Stimulated activated CD4-positive, alpha-beta T cell treated with anti-CD3 and anti-CD28 coated beads, Interleukin-1b, Interleukin-23, amount 100 ng/mL, for 4 hours (primary cell): Measurements from ENCODE around the gene GATB.
A peak's percentile ranks its signal among the peaks of the same experiment; 100 is the strongest.

Experiments
- DNase-seq, 2 donors: peaks; one replicate each; pipeline ENCODE4 v3.0.0-alpha.2; 2020; ENCODE audit warnings: low read depth in 2 of 2

GATB gene, protein sequence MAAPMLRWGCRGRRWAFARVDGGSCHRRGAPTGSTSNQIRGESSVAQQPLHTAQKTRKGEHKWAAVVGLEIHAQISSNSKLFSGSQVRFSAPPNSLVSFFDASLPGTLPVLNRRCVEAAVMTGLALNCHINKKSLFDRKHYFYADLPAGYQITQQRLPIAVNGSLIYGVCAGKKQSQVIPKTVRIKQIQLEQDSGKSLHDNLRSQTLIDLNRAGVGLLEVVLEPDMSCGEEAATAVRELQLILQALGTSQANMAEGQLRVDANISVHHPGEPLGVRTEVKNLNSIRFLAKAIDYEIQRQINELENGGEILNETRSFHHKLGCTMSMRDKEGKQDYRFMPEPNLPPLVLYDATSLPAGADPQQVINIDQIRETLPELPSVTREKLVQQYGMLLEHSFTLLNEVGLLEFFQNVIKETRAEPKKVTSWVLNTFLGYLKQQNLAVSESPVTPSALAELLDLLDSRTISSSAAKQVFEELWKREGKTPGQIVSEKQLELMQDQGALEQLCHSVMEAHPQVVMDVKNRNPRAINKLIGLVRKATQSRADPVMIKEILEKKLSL

GRCh38 chr4:151760712-151761661 lies at the start of gene GATB:
GATB (minus strand) TSS chr4:151761007; CDS start chr4:151760982, 25 bp downstream.
- DNase-seq = peak; percentile 71 to 85

DNA sequence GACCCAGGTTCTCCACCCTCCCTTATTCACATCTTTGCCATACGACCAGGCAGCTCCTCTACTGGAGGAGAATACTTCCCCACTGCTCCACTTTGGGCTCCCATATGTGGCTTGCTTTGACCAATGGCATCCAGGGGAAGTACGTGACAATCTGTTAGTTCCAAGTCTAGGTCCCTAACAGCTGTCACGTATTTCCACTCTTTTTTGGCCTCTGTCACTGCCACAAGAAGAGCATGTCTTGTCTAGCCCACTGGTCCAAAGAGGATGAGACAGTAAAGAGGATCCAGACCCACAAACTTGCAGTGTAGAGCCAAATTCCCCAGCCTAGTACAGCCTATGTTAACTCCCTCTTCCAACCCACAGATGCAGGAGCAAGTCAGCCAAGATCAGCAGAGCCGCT lies 49.7 kb upstream of the GATB start:
- DNase-seq = no peak

DNA sequence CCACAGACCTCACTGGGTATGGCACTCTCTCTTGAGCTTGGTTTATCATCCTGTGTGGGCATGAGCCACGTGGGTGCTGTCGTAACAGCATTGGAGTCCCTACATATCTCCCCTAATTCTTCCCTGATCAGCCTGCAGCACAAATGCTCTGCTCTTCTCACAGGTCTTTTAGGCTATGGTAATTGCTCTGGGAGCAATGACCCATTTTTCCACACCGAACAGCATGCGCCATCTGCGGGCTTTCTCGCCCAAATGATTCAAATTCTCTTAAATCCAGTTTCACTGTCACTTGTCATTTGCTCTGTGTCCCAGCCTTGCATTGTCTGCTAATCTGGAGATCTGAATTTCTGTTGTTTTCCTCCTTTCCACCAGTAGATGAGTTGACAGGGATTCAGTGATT lies 48.9 kb upstream of the GATB start:
- DNase-seq = no peak

DNA sequence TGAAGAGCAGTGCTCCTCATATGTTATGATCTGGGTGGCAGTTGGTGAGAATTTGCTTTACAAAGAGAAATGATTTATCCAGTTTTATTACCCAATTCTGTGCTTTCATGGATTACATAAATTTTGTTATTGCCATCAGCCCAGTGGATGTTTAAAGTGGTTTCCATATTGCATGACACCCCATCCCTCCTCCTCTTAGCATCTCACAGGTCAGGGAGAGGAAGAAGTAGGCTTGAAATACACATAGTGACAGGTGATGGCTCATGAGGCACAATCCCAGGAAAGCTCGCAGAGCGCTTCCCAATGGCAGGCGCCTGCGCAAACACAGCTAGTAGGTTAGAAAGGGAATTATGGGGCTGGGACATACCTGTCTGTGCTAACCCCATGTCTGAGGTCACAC lies 47.7 kb upstream of the GATB start:
- no peak for DNase-seq

- DNase-seq = no peak
Measured at GRCh38 chr4:151808120-151808529, 47.3 kb upstream of the GATB start.

GRCh38 chr4:151807220-151807619 lies 46.4 kb upstream of the GATB start:
- DNase-seq = no peak

GRCh38 chr4:151806511-151806927 lies 45.7 kb upstream of the GATB start:
- DNase-seq = no peak

DNA sequence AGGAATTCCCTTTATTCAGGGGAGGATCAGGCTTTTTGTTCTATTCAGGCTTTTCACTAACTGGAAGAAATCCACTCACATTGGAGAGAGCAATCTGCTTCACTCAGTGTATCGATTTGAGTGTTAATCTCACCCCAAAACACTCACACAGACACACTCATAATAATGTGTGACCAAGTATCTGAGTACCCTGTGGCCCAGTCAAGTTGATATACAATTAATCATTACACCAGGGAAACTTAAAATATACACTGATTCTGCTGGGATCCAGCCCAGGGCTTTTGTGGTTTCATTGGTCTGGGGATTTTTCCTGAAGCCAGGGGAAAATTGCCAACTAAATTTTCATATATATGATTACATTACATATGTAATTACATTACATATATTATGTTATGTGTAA lies 44.0 kb upstream of the GATB start:
- DNase-seq = no peak

DNA sequence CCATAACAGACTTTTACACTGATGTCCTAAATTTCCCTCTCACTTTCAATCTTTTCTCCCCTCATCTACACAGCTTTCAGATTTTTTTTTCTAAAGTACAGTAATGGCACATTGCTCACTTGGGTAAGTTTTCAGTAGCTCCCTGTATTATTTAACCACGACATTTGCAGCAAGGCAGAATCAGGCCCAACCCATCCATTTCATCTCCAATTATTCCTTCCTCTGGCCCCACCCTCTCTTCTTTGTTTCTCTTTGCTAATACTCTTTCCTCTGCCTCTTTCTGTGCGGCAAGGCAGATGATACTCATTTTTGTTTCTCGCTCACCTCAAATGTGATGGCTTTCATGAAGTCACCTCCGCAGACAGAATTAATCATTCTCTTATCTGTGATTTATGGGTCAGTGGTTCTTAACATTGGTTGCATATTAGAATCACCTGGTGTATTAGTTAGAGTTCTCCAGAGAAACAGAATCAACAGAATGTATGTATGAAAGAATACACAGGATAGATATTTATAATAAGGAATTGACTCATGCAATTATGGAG lies 43.4 kb upstream of the GATB start:
- DNase-seq = no peak

DNA sequence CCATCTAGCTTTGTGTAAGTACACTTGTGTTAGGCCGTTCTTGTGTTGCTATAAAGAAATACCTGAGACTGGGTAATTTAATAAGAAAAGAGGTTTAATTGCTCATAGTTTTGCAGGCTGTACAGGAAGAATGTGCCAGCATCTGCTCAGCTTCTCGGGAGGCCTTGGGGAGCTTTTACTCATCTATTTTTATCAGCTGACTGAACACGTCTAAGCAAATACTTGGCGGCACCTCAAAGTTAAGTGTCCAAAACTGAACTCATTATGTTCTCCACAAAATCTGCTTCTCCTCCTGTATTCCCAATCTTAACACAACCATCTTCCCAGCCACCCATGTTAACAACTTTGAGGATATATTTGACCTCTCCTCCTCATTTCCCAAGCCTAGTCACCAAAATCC lies 42.4 kb upstream of the GATB start:
- DNase-seq = no peak

- DNase-seq = peak; percentile 56 to 57
Measured at GRCh38 chr4:151801547-151802516, 41.0 kb upstream of the GATB start.

- DNase-seq = no peak
Measured at GRCh38 chr4:151799417-151800012, 38.7 kb upstream of the GATB start.

GRCh38 chr4:151798678-151799416 lies 38.0 kb upstream of the GATB start:
- no peak for DNase-seq

DNA sequence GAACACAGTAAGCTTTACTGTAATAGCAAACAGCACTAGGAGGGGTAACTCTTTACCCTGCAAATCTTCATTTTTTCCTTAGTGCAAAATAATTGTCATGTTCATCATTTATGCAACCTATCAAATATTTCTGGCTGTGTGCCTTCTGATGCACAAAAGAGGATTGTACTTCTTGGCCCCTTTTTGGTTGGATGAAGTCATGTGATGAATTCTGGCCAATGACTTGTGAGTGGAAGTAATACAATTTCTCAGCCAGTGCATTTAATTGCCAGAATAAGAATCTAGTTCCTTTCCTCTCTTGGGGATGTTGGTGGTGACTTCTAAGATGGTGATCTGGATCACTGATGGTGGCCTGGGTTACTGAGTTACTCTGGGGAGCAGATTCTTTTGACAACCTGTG lies 37.0 kb upstream of the GATB start:
- no peak for DNase-seq

GRCh38 chr4:151797131-151797530 lies 36.3 kb upstream of the GATB start:
- DNase-seq = no peak

DNA sequence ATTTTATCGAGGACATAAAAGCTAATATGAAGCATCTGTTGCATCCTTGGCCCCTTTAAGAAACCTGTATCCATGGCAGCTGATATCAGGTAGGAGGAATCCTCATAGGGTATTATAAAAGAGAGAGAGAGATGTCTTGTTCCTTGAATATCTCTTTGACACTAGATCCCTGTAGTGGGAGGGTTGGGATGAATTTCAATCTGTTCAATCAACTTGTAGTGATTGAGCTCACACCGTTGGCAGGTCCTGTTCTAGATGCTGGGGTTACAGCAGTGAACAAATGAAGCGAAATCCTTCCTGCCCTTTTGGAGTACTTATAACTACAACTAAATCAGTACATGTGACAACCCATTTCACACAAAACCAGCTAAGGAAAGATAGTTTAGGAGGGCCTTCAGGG lies 35.3 kb upstream of the GATB start:
- no peak for DNase-seq

DNA sequence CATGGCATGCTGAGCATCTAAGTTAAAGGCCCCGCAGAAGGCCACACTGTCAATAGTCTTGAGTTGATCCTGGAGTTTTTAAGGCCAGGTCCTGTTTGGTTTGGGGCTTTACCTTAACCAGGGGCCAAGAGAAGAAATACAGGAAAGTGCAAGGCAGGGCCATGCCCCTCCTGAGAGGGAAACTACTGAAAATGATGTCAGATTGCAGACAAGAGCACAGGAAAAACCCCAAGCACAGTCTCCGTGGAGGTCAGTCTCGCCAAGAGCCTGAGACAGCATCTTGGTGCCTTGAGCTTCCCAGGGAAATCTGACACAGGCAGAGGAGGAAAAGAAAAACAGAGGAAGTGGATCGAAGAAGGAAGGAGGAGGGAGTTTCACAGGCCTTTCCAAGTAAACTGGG lies 32.2 kb upstream of the GATB start:
- DNase-seq = no peak

DNA sequence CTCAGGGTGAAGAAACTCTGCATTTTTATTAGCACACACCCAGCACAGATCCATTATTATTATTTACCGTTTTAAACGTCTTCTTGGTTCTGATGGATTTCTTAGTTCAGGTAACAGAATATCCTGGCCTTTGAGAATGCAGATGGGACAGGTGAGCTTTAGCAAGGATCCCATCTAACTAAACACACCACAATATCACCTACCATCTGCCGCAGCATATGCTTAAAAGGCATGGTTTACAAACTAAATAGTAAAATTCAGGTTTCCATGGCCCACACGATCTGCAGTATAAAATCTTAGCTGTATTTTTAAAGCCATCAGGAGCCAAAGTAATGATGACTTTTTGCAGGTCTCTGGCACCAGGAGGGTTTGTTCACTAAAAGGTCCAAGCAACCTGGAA lies 31.7 kb upstream of the GATB start:
- DNase-seq = no peak

GRCh38 chr4:151788021-151788420 lies 27.2 kb upstream of the GATB start:
- no peak for DNase-seq

- no peak for DNase-seq
Measured at GRCh38 chr4:151786158-151786495, 25.3 kb upstream of the GATB start.
